Measurements from ENCODE around the gene PRICKLE3.

PRICKLE3 gene

GRCh38 chrX:49205443-49205842 is 19.3 kb upstream of the PRICKLE3 start:
- no peak for DNase-seq (ENCODE audit: low read depth in 3 of 3)

GRCh38 chrX:49204709-49205108 is 18.5 kb upstream of the PRICKLE3 start:
- DNase-seq (ENCODE audit: low read depth in 3 of 3): no peak

GRCh38 chrX:49204017-49204416 is 17.8 kb upstream of the PRICKLE3 start:
- DNase-seq (ENCODE audit: low read depth in 3 of 3): no peak

- DNase-seq (ENCODE audit: low read depth in 3 of 3): no peak
Measured at GRCh38 chrX:49203536-49203935, 17.4 kb upstream of the PRICKLE3 start.

GRCh38 chrX:49202022-49202421 is 15.8 kb upstream of the PRICKLE3 start:
- DNase-seq (ENCODE audit: low read depth in 3 of 3): no peak

GRCh38 chrX:49199906-49200771 is 14.0 kb upstream of the PRICKLE3 start, which contains the start of gene SYP:
Gene SYP, minus strand, starts transcription at chrX:49200193. Its CDS starts 7 bp downstream, at chrX:49200186.
- peak; percentile 69 to 84 (median 71) for DNase-seq (ENCODE audit: low read depth in 3 of 3)

GRCh38 chrX:49199315-49199595 is 13.1 kb upstream of the PRICKLE3 start:
- no peak for DNase-seq (ENCODE audit: low read depth in 3 of 3)

GRCh38 chrX:49198540-49199314 is 12.6 kb upstream of the PRICKLE3 start:
- no peak for DNase-seq (ENCODE audit: low read depth in 3 of 3)

GRCh38 chrX:49197543-49198087 is 11.4 kb upstream of the PRICKLE3 start:
- no peak for DNase-seq (ENCODE audit: low read depth in 3 of 3)

GRCh38 chrX:49193542-49193964 is 7.4 kb upstream of the PRICKLE3 start:
- DNase-seq (ENCODE audit: low read depth in 3 of 3): no peak

GRCh38 chrX:49192722-49193328 is 6.7 kb upstream of the PRICKLE3 start:
- DNase-seq (ENCODE audit: low read depth in 3 of 3): peak in 1 of 3 experiments; percentile 38

GRCh38 chrX:49191574-49192011 is 5.4 kb upstream of the PRICKLE3 start:
- no peak for DNase-seq (ENCODE audit: low read depth in 3 of 3)

GRCh38 chrX:49190821-49191573 is 4.8 kb upstream of the PRICKLE3 start:
- DNase-seq (ENCODE audit: low read depth in 3 of 3): peak; percentile 68 to 77 (median 70)

GRCh38 chrX:49189606-49190005 is 3.4 kb upstream of the PRICKLE3 start:
- no peak for DNase-seq (ENCODE audit: low read depth in 3 of 3)

- no peak for DNase-seq (ENCODE audit: low read depth in 3 of 3)
Measured at GRCh38 chrX:49188468-49189076, 2.4 kb upstream of the PRICKLE3 start.

- DNase-seq (ENCODE audit: low read depth in 3 of 3): no peak
Measured at GRCh38 chrX:49187526-49187925, 1.4 kb upstream of the PRICKLE3 start.

- no peak for DNase-seq (ENCODE audit: low read depth in 3 of 3)
Measured at GRCh38 chrX:49187028-49187394, 838 bp upstream of the PRICKLE3 start.

GRCh38 chrX:49184294-49185281 is 1.6 kb downstream of the PRICKLE3 start:
- peak in 1 of 3 experiments; percentile 48 for DNase-seq (ENCODE audit: low read depth in 3 of 3)

- no peak for DNase-seq (ENCODE audit: low read depth in 3 of 3)
Measured at GRCh38 chrX:49183701-49184281, 2.4 kb downstream of the PRICKLE3 start.
